ELR (cell line): ENCODE measurements around the gene PXDC1.
"Not testable (repeated sequence)": the region's sequence is repeated elsewhere in the genome, so short reads cannot be mapped to it uniquely, and the experiment has no call there.

Experiments
- DNase-seq: peaks from one replicate; pipeline ENCODE4 v3.0.0-alpha.2; 2015; ENCODE audit warnings: low read depth

PXDC1 gene

DNA sequence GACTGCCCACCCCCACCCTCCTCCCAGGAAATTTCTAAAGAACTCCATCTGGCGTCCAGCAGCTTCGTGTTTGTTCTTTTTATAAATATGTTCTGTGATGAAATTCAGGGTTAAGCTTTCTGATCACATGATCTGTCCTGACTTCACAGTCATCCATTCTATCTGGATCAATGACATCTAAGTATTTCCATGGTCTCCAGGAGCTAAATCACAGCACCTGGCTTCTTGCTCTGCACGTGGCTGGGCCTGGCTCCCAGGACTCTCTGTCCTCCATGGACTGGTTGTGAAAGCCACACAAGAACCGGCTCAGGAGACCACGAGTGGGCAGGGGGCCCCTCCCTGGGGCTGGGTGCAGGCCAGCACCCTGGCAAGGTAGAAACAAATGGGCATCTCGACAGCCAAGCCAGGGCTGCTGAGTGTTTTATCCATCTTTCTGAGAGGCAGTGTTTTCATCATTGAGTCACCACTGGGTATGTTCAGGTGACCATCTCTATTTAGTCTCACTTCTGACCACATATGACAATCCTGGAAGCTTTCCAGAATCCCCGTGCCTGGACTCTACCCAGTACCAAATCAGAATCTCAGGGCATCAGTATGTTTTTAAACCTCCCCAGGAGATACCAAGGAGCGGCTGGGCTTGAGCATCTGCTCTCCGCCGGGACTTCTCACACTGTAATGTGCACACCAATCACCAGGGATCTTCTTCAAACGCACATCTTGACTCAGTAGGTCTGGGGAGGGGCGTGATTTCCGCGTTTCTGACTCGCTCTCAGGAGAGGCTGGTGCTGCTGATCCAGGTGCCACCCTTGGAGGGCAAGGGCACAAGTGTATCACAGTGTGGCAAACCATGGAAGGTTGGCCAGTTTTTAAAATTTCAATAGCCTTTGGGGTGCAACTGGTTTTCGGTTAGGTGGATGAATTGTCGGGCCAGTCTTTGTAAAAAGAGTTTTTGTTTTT, 31.6 kb upstream of the PXDC1 start:
- peak; percentile 47 for DNase-seq

DNA sequence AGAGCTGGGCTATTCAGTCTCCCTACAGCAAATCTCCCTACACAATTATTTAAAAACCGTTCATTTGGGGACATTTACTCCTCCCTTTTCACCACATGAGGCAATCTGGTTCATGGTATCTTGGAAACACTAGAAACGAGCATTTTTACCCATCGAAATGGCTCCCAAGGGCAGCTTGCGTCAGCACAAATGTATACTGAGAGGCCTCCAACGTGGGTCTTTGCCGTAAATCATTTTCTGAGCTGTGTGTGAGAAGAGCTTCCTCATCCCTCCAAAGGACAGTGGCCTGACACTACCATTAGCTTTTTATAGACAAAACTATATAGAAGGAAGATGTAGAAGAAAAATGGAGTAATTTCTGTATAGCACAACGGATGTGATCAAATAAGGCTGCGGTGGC, 30.0 kb upstream of the PXDC1 start:
- no peak for DNase-seq

DNA sequence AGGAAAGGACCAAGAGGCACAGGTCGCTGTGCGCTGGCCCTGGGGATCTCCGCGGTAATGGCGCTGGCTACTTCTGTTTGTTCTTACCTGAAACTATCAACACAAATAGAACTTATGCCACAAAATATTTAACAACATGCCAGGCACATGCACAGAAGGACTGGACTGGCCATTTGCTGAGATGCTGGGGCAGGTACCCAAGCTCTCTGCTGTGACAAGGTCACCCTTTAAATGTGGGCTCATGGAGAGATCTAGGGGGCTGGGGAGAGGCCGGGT, 28.0 kb upstream of the PXDC1 start:
- no peak for DNase-seq

DNA sequence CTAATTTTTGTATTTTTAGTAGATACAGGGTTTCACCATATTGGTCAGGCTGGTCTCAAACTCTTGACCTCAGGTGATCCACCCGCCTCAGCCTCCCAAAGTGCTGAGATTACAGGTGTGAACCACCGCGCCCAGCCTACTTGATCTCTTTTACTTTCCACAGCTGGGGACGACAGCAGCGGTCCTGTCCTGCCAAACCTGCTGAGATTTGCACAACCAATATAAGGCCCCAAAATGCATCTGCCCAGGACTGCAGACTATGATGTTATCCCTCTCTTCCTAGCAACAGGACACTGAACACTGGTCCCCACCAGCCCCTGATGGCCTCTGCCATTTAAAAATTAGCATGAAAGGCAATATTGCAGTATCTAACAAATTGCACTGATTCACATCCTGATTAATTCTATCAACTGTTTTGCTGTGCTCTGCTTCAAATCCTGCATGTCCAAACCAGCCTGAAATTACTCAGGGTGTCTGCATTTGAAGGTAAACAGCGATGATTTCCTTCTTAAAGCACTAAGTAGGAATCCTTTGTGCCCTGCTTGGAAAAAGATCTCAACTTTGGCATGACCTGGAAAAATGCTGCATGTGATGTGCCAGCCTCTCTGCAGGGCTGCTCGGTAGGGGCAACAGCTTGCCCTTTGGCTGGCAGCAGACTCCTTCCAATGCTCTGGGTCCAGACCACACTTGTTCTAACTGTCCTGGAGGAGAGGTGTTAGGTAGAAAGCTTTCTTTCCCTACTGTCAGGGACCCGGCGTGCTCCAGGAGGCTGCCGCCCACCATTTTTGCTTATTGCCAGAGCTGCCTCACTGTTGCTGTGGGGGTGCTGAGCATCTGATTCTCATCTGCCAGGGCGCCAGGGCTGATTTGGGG, 27.4 kb upstream of the PXDC1 start:
- no peak for DNase-seq

DNA sequence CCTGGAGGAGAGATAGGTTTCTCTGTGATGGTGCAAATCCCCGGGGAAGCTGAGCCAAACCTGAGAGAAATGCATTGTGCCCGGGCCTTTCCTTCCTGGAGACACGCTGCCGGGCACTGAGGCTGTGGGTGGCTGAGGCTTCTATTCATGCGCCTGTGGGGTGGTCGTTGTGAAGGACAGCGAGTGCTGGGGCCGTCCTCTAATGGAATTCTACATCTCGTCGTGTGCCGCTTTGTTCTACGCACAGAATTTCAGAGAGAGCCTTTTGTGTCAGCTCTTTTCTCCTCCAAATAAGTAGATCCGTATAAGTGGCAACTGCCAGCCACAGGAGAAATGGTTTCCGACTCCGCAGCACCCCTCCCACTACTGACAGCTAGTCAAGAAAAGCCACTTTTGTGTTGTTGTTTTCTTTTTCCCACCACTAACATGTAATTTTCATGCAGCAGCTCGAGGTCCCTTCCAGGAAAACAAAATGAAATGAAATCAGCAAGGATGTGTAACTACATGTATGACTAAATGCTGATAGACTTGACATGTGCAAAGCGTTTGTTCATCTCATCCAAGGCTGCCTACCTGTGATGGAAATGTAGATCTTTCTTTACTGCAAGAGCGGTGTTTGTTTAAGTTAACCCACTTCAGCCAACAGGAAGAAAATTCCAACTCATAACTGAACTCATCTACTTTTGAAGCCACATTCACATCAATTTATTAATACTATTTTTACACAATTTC, 26.4 kb upstream of the PXDC1 start:
- DNase-seq = no peak

DNA sequence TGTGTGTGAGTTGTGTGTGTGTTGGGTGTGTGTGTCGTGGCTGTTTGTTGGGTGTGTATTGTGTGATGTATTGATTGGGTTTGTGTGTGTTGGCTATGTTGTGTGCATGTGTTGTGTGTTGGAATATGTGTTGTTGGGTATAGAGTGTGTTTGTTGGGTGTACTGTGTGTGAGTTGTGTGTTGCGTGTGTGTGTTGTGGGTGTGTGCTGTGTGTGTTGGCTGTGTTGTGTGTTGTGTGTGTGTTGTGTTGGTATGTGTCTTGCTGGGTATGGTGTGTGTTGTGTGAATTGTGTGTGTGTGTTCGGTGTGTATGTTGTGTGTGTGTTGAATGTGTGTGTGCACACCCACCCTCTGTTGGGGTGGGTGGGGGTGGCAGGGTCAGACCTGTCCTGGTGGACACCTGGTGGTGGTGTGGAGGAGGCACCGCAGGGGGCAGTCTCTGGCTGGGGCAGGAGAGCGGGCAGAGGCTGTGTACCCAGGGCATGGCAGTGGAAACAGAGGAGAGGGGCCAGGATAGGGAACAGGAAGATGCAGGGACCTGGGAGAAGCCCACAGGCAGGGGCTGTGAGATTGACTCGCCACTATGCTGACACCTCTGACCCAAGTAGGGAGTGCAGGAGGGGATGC, 25.5 kb upstream of the PXDC1 start:
- DNase-seq = peak; percentile 19

DNA sequence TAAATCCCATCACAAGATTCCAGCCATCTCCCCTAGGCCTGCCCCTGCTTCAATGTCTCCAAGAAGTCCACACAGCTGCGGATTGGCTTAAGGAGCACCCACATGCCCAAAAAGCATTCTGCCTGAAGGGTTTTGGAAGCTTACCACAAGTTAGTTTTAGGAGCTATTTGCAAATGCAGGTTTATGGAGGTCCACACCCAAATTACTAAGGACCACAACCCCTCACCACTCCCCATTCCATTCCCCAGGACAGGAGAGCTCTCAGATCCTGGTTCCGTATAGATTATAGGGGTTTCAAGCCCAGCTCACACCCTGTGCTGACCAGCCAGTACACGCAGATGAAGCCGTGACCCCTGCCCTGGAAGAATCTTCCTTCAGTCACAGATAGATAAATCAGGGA, 24.3 kb upstream of the PXDC1 start:
- no peak for DNase-seq

DNA sequence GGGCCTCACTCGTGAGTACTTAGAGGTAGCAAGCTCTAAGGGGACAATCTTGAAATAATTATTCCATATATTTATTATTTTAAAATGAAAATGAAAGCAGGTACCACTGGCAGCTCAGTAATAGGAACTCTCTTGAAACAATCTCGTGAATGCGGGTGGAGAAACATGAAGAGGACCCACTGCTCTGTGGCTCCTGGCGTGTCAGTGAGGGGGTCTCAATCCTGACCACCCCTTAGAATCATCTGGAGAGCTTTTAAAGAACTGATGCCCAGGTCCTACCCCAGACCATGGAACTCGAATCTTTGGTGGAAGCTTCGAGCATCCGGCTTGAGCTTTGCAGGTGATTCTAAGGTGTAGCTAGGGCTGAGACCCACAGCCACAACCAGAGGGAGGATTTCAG, 23.9 kb upstream of the PXDC1 start:
- no peak for DNase-seq

DNA sequence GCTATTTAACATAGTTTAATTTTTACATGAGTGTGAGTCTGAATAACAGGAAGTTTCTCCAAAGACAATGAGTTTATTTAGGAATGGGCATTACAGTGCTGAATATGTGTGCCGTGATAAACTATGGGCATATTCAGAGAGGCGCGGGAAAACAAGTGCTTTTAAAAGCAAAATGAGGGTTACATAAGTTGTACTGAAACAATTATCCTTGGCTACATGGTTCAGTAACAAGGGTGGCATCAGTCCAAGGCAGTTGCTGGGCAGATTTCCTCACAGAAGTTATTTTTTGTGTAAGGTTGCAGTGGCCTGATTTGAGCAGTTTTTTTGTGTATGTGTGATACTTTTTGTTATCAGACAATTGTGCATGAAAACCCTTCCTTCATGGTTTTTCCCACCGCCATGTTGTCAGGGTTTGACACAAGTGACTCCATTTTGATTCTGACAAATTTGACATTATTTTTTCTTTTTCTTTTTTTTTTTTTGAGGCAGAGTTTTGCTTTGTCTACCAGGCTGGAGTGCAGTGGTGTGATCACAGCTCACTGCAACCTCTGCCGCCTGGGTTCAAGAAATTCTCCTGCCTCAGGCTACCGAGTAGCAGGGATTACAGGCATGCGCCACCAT, 22.3 kb upstream of the PXDC1 start:
- DNase-seq = no peak

DNA sequence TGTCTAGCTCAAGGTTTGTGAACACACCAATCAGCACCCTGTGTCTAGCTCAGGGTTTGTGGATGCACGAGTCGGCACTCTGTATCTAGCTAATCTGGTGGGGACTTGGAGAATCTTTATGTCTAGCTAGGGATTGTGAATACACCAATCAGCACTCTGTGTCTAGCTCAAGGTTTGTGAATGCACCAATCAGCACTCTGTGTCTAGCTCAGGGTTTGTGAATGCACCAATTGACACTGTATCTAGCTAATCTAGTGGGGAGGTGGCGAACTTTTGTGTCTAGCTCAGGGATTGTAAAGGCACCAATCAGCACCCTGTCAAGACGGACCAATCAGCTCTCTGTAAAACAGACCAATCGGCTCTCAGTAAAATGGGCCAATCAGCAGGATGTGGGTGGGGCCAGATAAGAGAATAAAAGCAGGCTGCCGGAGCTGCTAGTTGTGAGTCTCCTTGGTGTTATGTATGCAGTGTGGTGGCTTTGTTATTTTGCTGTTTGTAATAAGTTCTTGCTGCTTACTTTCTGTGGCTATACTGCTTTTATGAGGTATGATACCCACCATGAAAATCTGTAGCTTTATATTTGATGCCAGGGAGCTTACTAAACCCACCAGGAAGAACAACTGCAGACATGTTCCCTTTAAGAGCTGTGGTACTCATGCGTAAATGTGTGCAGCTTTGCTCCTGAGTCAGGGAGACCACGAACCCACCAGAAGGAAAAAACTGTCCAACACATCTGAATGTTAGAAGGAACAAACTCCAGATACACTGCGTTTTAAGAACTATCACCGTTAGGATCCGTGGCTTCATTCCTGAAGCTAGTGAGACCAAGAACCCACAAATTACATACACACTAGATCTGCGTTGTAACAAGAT, 20.9 kb upstream of the PXDC1 start:
- not testable (repeated sequence) for DNase-seq

DNA sequence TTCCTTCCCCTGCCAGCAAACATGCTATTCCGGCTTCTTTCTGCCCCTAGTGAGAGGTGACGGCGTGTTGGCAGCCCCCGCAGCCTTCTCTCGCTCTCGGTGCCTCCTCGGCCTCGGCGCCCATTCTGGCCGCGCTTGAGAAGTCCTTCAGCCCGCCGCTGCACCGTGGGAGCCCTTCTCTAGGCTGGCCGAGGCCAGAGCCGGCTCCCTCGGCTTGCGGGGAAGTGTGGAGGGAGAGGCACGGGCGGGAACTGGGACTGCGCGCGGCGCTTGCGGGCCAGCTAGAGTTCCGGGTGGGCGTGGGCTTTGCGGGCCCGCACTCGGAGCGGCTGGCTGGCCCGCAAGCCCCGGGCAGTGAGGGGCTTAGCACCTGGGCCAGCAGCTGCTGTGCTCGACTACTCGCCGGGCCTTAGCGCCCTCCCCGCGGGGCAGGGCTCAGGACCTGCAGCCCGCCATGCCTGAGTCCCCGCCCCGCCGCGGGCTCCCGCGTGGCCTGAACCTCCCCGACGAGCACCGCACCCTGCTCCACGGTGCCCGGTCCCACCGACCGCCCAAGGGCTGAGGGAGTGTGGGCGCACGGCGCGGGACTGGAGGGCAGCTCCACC, 20.0 kb upstream of the PXDC1 start:
- no peak for DNase-seq

DNA sequence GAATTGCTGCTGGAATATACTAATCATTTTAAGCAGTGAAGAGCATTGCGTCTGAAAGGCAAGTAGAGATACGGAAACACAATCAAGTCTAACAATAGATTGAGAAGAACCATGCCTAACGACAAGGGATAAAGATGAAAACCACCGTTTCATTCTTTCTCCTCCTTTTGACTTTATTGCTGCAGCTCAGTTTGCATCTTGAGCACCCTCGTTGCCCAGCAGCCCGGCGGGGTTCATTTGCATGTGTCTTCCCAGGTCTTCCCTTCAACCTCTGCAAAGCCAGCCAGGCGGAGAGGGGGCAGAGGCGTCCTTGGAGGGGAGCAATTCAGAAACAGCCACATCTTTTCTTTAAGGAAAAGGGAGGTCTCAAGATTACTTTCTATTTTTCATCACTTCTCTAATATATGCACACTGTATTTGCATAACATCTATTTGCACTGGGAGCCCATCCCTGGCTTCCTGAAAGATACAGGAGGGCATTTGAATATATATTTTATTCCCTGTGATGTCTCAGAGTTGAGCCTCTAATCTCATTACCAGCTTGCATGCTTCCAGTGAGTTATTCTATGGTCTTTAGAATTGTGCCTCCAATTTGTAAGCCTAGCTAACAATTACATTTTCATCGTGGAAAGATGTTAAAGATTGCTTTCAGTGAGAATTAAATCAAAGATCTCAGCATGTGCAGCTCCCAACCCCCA, 18.7 kb upstream of the PXDC1 start:
- no peak for DNase-seq

DNA sequence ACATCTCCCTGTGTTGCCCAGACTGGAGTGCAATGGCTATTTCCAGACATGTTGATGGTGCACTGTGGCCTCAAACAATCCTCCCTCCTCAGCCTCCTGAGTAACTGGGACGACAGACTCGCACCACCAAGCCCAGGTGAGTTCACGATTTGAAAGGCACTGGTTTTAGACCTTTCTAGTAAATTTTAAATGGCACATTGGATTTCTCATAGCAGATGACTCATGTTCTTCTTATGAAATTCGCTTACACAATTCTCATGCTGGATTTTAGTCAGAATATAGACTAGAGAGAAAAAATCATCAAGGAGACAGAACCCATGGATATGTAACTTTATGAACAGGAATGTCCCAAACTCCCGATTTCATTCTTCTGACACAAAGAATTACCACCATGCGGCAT, 18.1 kb upstream of the PXDC1 start:
- DNase-seq = peak; percentile 72

DNA sequence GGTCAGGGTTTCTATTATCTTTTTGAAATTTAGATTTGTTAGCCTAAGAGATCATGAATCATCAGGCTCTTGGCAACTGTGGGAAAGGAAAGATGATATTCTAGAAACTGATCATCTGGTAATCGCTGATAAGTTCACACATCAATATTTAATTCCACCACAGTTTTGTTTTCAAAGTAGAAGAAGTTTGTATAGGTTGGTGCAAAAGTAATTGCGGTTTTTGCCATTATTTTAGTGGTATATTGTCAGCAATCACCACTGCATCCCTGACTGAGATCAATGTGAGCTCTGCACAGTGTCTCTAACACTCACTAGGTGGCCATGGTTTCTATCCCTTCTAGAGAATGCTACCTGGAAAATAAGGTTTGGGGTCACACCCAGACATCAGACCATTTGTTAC, 17.0 kb upstream of the PXDC1 start:
- peak; percentile 30 for DNase-seq

DNA sequence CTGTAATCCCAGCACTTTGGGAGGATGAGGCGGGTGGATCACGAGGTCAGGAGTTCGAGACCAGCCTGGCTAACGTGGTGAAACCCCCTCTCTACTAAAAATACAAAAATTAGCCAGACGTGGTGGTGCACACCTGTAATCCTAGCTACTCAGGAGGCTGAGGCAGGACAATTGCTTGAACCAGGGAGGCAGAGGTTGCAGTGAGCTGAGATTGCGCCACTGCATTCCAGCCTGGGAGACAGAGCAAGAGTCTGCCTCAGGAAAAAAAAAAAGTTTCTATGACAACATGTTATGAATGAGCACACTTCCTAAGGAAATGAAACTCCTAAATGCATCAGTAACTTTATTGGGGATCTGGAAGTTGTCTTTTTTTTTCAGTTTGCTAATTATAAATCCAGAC, 16.0 kb upstream of the PXDC1 start:
- DNase-seq = peak; percentile 71

DNA sequence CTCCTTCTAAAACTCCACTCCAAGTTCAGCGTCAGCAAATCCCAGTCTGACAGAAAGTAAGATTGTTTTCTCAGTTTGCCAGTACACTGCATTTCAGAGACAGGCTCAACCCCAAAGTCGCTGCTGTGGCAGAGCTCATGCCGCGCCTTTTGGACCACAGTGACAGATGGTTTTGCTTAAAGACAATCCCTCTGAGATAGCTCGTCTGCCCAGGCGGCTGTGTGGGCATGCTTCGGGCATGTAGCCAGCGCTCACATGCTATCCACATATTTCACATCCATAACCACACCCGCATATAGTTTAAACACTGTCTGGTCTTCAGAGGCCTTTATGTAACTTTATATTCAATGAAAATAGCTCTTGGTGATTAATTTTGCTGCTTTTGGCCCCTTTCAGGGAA, 14.7 kb upstream of the PXDC1 start:
- DNase-seq = no peak

DNA sequence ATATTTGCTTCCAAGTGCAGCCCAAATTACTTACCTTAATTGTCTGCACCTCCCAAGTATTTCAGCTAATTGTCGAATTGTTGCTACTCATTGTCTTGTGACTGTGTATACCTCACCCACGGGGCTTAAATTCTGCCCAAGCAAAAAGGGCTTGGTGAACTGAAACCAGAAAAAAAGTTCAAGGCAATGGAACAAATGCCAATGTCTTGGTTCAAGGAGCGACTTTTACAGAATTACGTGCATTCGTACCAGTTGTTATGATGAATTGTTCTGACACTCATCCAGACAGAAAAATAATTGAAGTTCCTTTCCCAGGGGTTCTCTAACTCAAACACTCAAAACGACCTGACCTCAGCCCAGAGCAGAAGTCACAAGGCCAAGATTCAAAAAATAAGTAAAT, 13.9 kb upstream of the PXDC1 start:
- DNase-seq = no peak

DNA sequence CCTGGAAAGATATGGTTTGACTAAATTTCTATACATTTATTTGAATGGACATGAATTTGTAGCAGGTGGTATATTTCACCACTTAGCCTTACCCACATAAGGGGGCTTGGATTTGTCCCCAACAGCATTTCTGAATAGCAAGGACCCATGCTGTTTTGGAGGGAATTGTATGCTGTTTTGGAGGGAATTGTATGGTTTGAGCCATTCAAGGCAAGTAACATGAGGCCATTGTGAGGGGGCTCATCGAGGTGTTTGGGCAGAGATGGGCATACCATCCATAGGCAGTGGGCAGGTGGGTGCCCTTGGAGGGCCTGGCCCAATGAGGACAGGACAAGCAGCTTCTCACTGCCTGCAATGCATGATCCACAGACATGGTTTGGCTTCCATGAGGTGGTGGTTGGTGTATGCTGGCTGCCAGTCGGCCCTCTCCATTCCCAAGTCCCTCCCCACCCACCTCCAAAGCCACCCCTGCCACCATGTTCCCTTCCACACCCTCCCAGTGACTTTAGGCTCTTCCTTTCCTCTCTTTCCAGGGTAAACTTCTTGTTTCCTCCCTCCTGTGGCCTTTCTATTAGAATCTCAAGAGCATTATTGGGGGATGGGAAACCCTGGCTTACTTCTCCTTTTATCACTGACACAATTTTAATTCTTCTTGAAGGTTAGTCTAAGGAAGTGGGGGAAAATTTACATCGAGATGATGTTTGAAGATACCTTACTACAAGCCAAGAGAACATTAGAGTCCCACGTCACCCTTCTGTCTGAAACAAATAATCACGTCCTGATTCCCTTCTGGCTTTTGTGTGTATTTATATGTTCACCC, 13.2 kb upstream of the PXDC1 start:
- DNase-seq = no peak

DNA sequence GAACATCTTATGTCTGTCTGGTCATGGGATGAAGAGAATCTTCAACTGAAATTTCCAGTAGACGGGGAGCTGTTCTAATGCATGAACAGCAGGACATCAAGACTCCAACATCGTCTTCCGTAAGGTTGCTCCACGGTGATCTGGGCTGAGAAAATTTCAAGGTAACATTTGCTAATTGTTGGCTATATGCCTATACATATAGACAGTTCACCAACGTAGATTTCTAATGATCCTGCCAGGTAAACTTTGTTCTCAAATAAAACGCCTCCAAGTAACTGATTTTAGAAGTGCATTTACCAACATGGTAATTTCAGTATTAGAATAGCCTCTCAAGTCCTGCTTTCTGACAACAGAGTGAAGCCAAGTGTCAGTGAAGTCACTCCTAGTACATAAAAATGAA, 11.3 kb upstream of the PXDC1 start:
- no peak for DNase-seq
